HepG2 (cell line): ENCODE data around the gene ATP8B4. TPM values are rescaled to one million over a fixed set of nuclear protein-coding genes. Genes with fewer than 3 reads are reported as not detected.

Experiments used
- ATAC-seq: fragments of 200-7000 bp; cut with Tn5 transposase; 3 replicates; pipeline ENCODE4 v1.9.1; 2020; ENCODE audit warnings: mild to moderate bottlenecking, moderate library complexity
- BruUV-seq: library from RNA; stranded (reverse); fragments of 400-500 nt; replicated peaks from 2 replicates; lab custom pipeline; 2021; lab: Mats Ljungman, UMichigan
- CTCF ChIA-PET: fragments of 300-600 bp; formaldehyde crosslinking; extraction: SDS; loops from one replicate; lab custom pipeline; 2021; ENCODE audit warnings: low total read pairs, inconsistent platforms, low intra/inter-chr PET ratio; lab: Yijun Ruan, JAX
- POLR2A ChIA-PET: fragments of 350-600 bp; sonication (Branson Sonifier 250); formaldehyde crosslinking; loops from one replicate; lab custom pipeline; 2020; ENCODE audit warnings: antibody characterized with exemption, inconsistent platforms; lab: Yijun Ruan, JAX
- DNase-seq: peaks from one replicate; pipeline ENCODE4 v3.0.0-alpha.2; 2015; ENCODE audit warnings: low spot score
- FAIRE-seq: peaks from 3 replicates; lab custom pipeline; 2011; peaks lifted over from hg19 to GRCh38; lab: Jason Lieb, UNC
- H2AFZ ChIP-seq: one replicate; pipeline ENCODE4 v1.6.1; 2011; ENCODE audit warnings: low read length, inconsistent platforms
- H3K27ac ChIP-seq: fragments of 300-600 bp; 3 replicates; pipeline ENCODE4 v1.8.0; 2011; ENCODE audit warnings: mixed run types, mild to moderate bottlenecking, mixed read lengths, low read length, inconsistent platforms; ENCODE audit not compliant: insufficient read depth; ENCODE audit errors: extremely low read length
- H3K27me3 ChIP-seq, 2 experiments: fragments of 200-600 bp in 1 of 2; 2 replicates in 1 of 2; 3 replicates in 1 of 2; pipeline versions ENCODE4 v1.6.0 to v1.8.0; 2011; ENCODE audit warnings: low read length in 2 of 2, mild to moderate bottlenecking in 2 of 2, moderate library complexity in 2 of 2, inconsistent platforms in 1 of 2; ENCODE audit not compliant: insufficient read depth in 2 of 2, control insufficient read depth in 1 of 2
- H3K36me3 ChIP-seq, 2 experiments: fragments of 200-600 bp in 1 of 2; replicated peaks in 1 of 2; 2 replicates in 1 of 2; 3 replicates in 1 of 2; pipeline versions ENCODE4 v1.5.1 to v1.8.0; 2011; ENCODE audit warnings: low read length in 2 of 2, inconsistent platforms in 1 of 2; ENCODE audit not compliant: insufficient read depth in 2 of 2, control insufficient read depth in 1 of 2
- H3K4me1 ChIP-seq: 2 replicates; pipeline ENCODE4 v1.5.1; 2012; ENCODE audit warnings: low read length, inconsistent platforms; ENCODE audit not compliant: insufficient read depth
- H3K4me2 ChIP-seq: 2 replicates; pipeline ENCODE4 v1.6.0; 2011; ENCODE audit warnings: low read depth, low read length, inconsistent platforms
- H3K4me3 ChIP-seq, 3 experiments: fragments of 200-600 bp in 1 of 3; sonication (generic), shearing (Covaris generic) in 1 of 3; replicated peaks in 1 of 3; 2 replicates each; pipeline ENCODE4 v1.5.1; 2011 to 2016; ENCODE audit warnings: low read length in 3 of 3, inconsistent platforms in 2 of 3, low read depth in 2 of 3, mild to moderate bottlenecking in 2 of 3, control low read depth in 1 of 3, mixed read lengths in 1 of 3; ENCODE audit not compliant: insufficient read depth in 1 of 3
- H3K79me2 ChIP-seq: one replicate; pipeline ENCODE4 v1.6.1; 2011; ENCODE audit warnings: low read length, inconsistent platforms; ENCODE audit not compliant: insufficient read depth
- H3K9ac ChIP-seq: 2 replicates; pipeline ENCODE4 v1.6.0; 2011; ENCODE audit warnings: mild to moderate bottlenecking, low read depth, low read length, inconsistent platforms; ENCODE audit not compliant: insufficient read depth
- H3K9me3 ChIP-seq: 2 replicates; pipeline ENCODE4 v1.5.1; 2012; ENCODE audit warnings: mild to moderate bottlenecking, low read length
- H4K20me1 ChIP-seq: 2 replicates; pipeline ENCODE4 v1.6.0; 2011; ENCODE audit warnings: inconsistent platforms, mild to moderate bottlenecking, low read length, moderate library complexity; ENCODE audit not compliant: insufficient read depth
- BORCS8-MEF2B ChIP-seq: sonication (generic); formaldehyde crosslinking; IDR thresholded peaks from 2 replicates; pipeline ENCODE4 v1.8.0; 2022; ENCODE audit warnings: mild to moderate bottlenecking, missing genetic modification reagents
- CENPT ChIP-seq: sonication (generic); formaldehyde crosslinking; IDR thresholded peaks from 2 replicates; pipeline ENCODE4 v1.8.0; 2022; ENCODE audit warnings: low read depth, mild to moderate bottlenecking, moderate library complexity, missing genetic modification reagents
- CENPX ChIP-seq: sonication (generic); formaldehyde crosslinking; IDR thresholded peaks from 2 replicates; pipeline ENCODE4 v1.9.0; 2021; ENCODE audit warnings: mild to moderate bottlenecking, missing genetic modification reagents, moderate library complexity
- GRHL1 ChIP-seq: sonication (generic); formaldehyde crosslinking; conservative IDR thresholded peaks from 2 replicates; pipeline ENCODE4 v1.8.0; 2022; ENCODE audit warnings: missing genetic modification reagents
- KDM5B ChIP-seq: sonication (generic); formaldehyde crosslinking; IDR thresholded peaks from 2 replicates; pipeline ENCODE4 v1.4.0; 2020; ENCODE audit warnings: missing genetic modification reagents, mild to moderate bottlenecking, borderline replicate concordance
- MAF1 ChIP-seq: sonication (generic); formaldehyde crosslinking; IDR thresholded peaks from 2 replicates; pipeline ENCODE4 v1.5.0; 2020; ENCODE audit warnings: missing genetic modification reagents, borderline replicate concordance
- NONO ChIP-seq, 2 experiments: fragments of 450-650 bp in 1 of 2; sonication (generic) in 1 of 2; formaldehyde crosslinking in 1 of 2; IDR thresholded peaks in 1 of 2; conservative IDR thresholded peaks in 1 of 2; 2 replicates each; pipeline versions ENCODE4 v1.6.1 to v1.8.0; 2017 to 2022; ENCODE audit warnings: mild to moderate bottlenecking in 1 of 2, missing genetic modification reagents in 1 of 2, moderate library complexity in 1 of 2
- RCOR2 ChIP-seq: IDR thresholded peaks from 2 replicates; pipeline ENCODE4 v1.6.1; 2016; ENCODE audit warnings: missing biosample characterization, missing genetic modification reagents
- SMAD3 ChIP-seq: sonication (generic); formaldehyde crosslinking; IDR thresholded peaks from 2 replicates; pipeline ENCODE4 v1.4.0; 2020; ENCODE audit warnings: missing genetic modification reagents
- SP2 ChIP-seq: sonication (generic); formaldehyde crosslinking; IDR thresholded peaks from 2 replicates; pipeline ENCODE4 v1.5.1; 2020; ENCODE audit warnings: mild to moderate bottlenecking, missing genetic modification reagents
- ZNF10 ChIP-seq: sonication (generic); formaldehyde crosslinking; IDR thresholded peaks from 2 replicates; pipeline ENCODE4 v1.4.0; 2020; ENCODE audit warnings: mild to moderate bottlenecking, low read depth, missing genetic modification reagents, borderline replicate concordance
- ZNF224 ChIP-seq: sonication (generic); formaldehyde crosslinking; IDR thresholded peaks from 2 replicates; pipeline ENCODE4 v1.5.0; 2020; ENCODE audit warnings: mild to moderate bottlenecking, missing genetic modification reagents
- ZNF317 ChIP-seq: sonication (generic); formaldehyde crosslinking; IDR thresholded peaks from 2 replicates; pipeline ENCODE4 v1.5.0; 2020; ENCODE audit warnings: mild to moderate bottlenecking, missing genetic modification reagents
- ZNF496 ChIP-seq: sonication (generic); formaldehyde crosslinking; IDR thresholded peaks from 2 replicates; pipeline ENCODE4 v1.8.1; 2023; ENCODE audit warnings: mild to moderate bottlenecking, moderate library complexity, missing genetic modification reagents; ENCODE audit not compliant: insufficient replicate concordance
- ZNF564 ChIP-seq: sonication (generic); formaldehyde crosslinking; IDR thresholded peaks from 2 replicates; pipeline ENCODE4 v1.8.1; 2023; ENCODE audit warnings: mild to moderate bottlenecking, missing genetic modification reagents
- WGBS: methylation state at CpG from one replicate; pipeline ENCODE4 v1.1.6; 2017; ENCODE audit warnings: low lambda C conversion rate; 5-methylcytosine and 5-hydroxymethylcytosine counted together
- in situ Hi-C: cut with HindIII; loops from 2 replicates; pipeline ENCODE4 v1.10.0; 2017; ENCODE audit warnings: low pct_unique_long_range_greater_than_20kb; ENCODE audit not compliant: extremely low pct_ligation_motif_present
- intact Hi-C: fragments of 100-400 bp; cut with micrococcal nuclease; formaldehyde crosslinking; loops from one replicate; pipeline ENCODE4 v1.10.0; 2022; ENCODE audit not compliant: unreplicated experiment
- polyA plus RNA-seq, 8 experiments: library from polyadenylated mRNA; depleted of rRNA in 3 of 8; stranded (reverse) in 7 of 8; unstranded in 1 of 8; fragments of >200 nt; fragmentation: Illumina TruSeq in 4 of 8; extraction: Trizol in 4 of 8; gene quantifications; 2 replicates each; pipeline versions ENCODE4 v1.2.1 to v1.2.3, GENCODE V29; 2011 to 2016; ENCODE audit warnings: low read depth in 4 of 8, missing spikeins in 1 of 8, mixed read lengths in 1 of 8; ENCODE audit not compliant: insufficient read depth in 1 of 8
- total RNA-seq, 5 experiments: library from RNA; depleted of rRNA; stranded (reverse); fragments of >200 nt; fragmentation: Illumina TruSeq; extraction: Trizol; gene quantifications; 2 replicates each; pipeline ENCODE4 v1.2.3, GENCODE V29; 2016; ENCODE audit warnings: low read depth in 1 of 5
- TF ChIP-seq, protein P1 (sequence below): sonication (generic); formaldehyde crosslinking; IDR thresholded peaks from 2 replicates; pipeline ENCODE4 v1.5.0; 2020; ENCODE audit warnings: mild to moderate bottlenecking, missing genetic modification reagents
- TF ChIP-seq, protein P2 (sequence below): sonication (generic); formaldehyde crosslinking; IDR thresholded peaks from 2 replicates; pipeline ENCODE4 v1.5.1; 2020; ENCODE audit warnings: missing genetic modification reagents, mild to moderate bottlenecking, borderline replicate concordance
- TF ChIP-seq, protein P3 (sequence below): sonication (generic); formaldehyde crosslinking; IDR thresholded peaks from 2 replicates; pipeline ENCODE4 v1.8.0; 2022; ENCODE audit warnings: missing genetic modification reagents, low read depth, mild to moderate bottlenecking, borderline replicate concordance

Gene ATP8B4
- total and polyA plus RNA-seq, 2 of the 13 experiments (the other 11 are each of a cell fraction or from before 2014, with no cell fraction given), result 0.24 to 0.69 TPM

- H3K36me3 ChIP-seq, result no peaks in the 10 kb centered on the region
- H3K27ac ChIP-seq, result no peak overlapping the region
- H3K4me3 ChIP-seq, result no peak overlapping the region
- no peak overlapping the region for H3K4me2 ChIP-seq
- peaks cover 5% of the 10 kb centered on the region for H3K4me1 ChIP-seq
- no peaks in the 10 kb centered on the region for H4K20me1 ChIP-seq
- DNase-seq, result no peak
- intact Hi-C loops (no loop called here), in situ Hi-C loops (no loop called here)
- H3K9ac ChIP-seq, result no peak overlapping the region
- no peaks in the 10 kb centered on the region for H3K27me3 ChIP-seq
- no TSS peak for BruUV-seq
- 81% methylated on average over 2 of the region's 2 CpGs for WGBS
- H2AFZ ChIP-seq, result no peak overlapping the region
- ChIA-PET CTCF (no interaction called here), POLR2A (no interaction called here)
- no peak for FAIRE-seq
- no peaks in the 10 kb centered on the region for H3K9me3 ChIP-seq
- ATAC-seq, result no peak
- no peaks in the 10 kb centered on the region for H3K79me2 ChIP-seq
- TF ChIP-seq, protein P1, sequence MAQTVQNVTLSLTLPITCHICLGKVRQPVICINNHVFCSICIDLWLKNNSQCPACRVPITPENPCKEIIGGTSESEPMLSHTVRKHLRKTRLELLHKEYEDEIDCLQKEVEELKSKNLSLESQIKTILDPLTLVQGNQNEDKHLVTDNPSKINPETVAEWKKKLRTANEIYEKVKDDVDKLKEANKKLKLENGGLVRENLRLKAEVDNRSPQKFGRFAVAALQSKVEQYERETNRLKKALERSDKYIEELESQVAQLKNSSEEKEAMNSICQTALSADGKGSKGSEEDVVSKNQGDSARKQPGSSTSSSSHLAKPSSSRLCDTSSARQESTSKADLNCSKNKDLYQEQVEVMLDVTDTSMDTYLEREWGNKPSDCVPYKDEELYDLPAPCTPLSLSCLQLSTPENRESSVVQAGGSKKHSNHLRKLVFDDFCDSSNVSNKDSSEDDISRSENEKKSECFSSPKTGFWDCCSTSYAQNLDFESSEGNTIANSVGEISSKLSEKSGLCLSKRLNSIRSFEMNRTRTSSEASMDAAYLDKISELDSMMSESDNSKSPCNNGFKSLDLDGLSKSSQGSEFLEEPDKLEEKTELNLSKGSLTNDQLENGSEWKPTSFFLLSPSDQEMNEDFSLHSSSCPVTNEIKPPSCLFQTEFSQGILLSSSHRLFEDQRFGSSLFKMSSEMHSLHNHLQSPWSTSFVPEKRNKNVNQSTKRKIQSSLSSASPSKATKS, result no peak
- no peak for TF ChIP-seq SP2 (CRISPR knock-in tag)
- no peak for TF ChIP-seq ZNF564
- no peak for TF ChIP-seq MAF1
- TF ChIP-seq BORCS8-MEF2B, result no peak
- TF ChIP-seq KDM5B (CRISPR knock-in tag), result no peak
- TF ChIP-seq ZNF224 (CRISPR knock-in tag), result no peak
- TF ChIP-seq SMAD3, result no peak
- no peak for TF ChIP-seq CENPX (CRISPR knock-in tag)
- no peak for TF ChIP-seq ZNF496
- TF ChIP-seq, protein P2, sequence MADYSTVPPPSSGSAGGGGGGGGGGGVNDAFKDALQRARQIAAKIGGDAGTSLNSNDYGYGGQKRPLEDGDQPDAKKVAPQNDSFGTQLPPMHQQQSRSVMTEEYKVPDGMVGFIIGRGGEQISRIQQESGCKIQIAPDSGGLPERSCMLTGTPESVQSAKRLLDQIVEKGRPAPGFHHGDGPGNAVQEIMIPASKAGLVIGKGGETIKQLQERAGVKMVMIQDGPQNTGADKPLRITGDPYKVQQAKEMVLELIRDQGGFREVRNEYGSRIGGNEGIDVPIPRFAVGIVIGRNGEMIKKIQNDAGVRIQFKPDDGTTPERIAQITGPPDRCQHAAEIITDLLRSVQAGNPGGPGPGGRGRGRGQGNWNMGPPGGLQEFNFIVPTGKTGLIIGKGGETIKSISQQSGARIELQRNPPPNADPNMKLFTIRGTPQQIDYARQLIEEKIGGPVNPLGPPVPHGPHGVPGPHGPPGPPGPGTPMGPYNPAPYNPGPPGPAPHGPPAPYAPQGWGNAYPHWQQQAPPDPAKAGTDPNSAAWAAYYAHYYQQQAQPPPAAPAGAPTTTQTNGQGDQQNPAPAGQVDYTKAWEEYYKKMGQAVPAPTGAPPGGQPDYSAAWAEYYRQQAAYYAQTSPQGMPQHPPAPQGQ (CRISPR knock-in tag), result no peak
- no peak for TF ChIP-seq ZNF317 (CRISPR knock-in tag)
- no peak for TF ChIP-seq ZNF10
- no peak for TF ChIP-seq NONO (IDR thresholded peaks at IDR 0.05)
- no peak for TF ChIP-seq NONO (CRISPR knock-in tag; conservative IDR thresholded peaks at IDR 0.05)
- no peak for TF ChIP-seq CENPT
- TF ChIP-seq, protein P3, sequence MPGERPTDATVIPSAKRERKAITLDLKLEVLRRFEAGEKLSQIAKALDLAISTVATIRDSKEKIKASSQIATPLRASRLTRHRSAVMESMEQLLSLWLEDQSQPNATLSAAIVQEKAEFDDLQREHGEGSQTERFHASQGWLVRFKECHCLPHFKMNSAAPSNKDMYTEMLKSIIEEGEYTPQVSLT (CRISPR knock-in tag), result no peak
- TF ChIP-seq RCOR2 (CRISPR knock-in tag), result no peak
- TF ChIP-seq GRHL1 (CRISPR knock-in tag), result no peak
Observed at GRCh38 chr15:50151476-50151875, 32.4 kb upstream of the ATP8B4 start.
